GM23248 (cell line): ENCODE measurements around the gene KRT80.

ENCODE experiments used
- EZH2 ChIP-seq: fragments of 200-600 bp; sonication (generic); IDR thresholded peaks from 2 replicates; pipeline ENCODE4 v1.6.1; 2018; ENCODE audit warnings: antibody characterized with exemption, mild to moderate bottlenecking; ENCODE audit not compliant: insufficient read depth, poor library complexity, severe bottlenecking
- EZH2phosphoT487 ChIP-seq: fragments of 200-600 bp; sonication (generic); IDR thresholded peaks from 2 replicates; pipeline ENCODE4 v1.6.1; 2018; ENCODE audit warnings: antibody characterized with exemption, moderate library complexity, mild to moderate bottlenecking, low read depth; ENCODE audit not compliant: insufficient read depth

GRCh38 chr12:52241205-52241842, 49.5 kb upstream of the KRT80 start:
- TF ChIP-seq EZH2phosphoT487 (no peak), EZH2 (no peak)
